Ascending aorta (tissue), 2 donors: ENCODE data around the gene RAD51B. TPM values are rescaled to one million over a fixed set of nuclear protein-coding genes. Genes with fewer than 3 reads are reported as not detected.
"Not testable (repeated sequence)": the region's sequence is repeated elsewhere in the genome, so short reads cannot be mapped to it uniquely, and the experiment has no call there.

Experiments
- DNase-seq, 2 donors: peaks; one replicate each; pipeline ENCODE4 v3.0.0-alpha.2; 2019; ENCODE audit warnings: low spot score in 2 of 2
- H3K27ac ChIP-seq, 2 donors: fragments of 200-600 bp; sonication (generic); one replicate each; pipeline ENCODE4 v1.5.1; 2016 to 2017; ENCODE audit warnings: mild to moderate bottlenecking in 1 of 2
- H3K27me3 ChIP-seq: fragments of 200-600 bp; sonication (generic); one replicate; pipeline ENCODE4 v1.5.1; 2017
- H3K36me3 ChIP-seq, 2 donors: fragments of 200-600 bp; sonication (generic); one replicate each; pipeline ENCODE4 v1.5.1; 2016
- H3K4me1 ChIP-seq, 2 donors: fragments of 200-600 bp; sonication (generic); one replicate each; pipeline ENCODE4 v1.5.1; 2016 to 2017; ENCODE audit warnings: mild to moderate bottlenecking in 1 of 2
- H3K4me3 ChIP-seq, 2 donors: fragments of 200-600 bp; sonication (generic); one replicate each; pipeline ENCODE4 v1.5.1; 2016 to 2017; ENCODE audit warnings: mild to moderate bottlenecking in 1 of 2
- H3K9me3 ChIP-seq, 2 donors: fragments of 200-600 bp; sonication (generic); one replicate each; pipeline ENCODE4 v1.5.1; 2016
- intact Hi-C: fragments of 100-400 bp; cut with DNase I; formaldehyde crosslinking; loops from one replicate; pipeline ENCODE4 v1.15.1; 2023
- total RNA-seq: library from RNA; depleted of rRNA; stranded (reverse); fragments of >200 nt; gene quantifications from one replicate; pipeline ENCODE4 v1.1.0, GENCODE V29; 2016
- TF ChIP-seq, protein P1 (sequence below), 3 experiments: fragments of 200-600 bp in 2 of 3; fragments of 450-650 bp in 1 of 3; sonication (generic) in 2 of 3; IDR thresholded peaks; one replicate each; pipeline ENCODE4 v1.5.1; 2016 to 2019; ENCODE audit warnings: antibody characterized with exemption in 3 of 3, mild to moderate bottlenecking in 1 of 3, moderate library complexity in 1 of 3

The RAD51B gene
- total RNA-seq, 1 donor from 2014 or later, result not detected

DNA sequence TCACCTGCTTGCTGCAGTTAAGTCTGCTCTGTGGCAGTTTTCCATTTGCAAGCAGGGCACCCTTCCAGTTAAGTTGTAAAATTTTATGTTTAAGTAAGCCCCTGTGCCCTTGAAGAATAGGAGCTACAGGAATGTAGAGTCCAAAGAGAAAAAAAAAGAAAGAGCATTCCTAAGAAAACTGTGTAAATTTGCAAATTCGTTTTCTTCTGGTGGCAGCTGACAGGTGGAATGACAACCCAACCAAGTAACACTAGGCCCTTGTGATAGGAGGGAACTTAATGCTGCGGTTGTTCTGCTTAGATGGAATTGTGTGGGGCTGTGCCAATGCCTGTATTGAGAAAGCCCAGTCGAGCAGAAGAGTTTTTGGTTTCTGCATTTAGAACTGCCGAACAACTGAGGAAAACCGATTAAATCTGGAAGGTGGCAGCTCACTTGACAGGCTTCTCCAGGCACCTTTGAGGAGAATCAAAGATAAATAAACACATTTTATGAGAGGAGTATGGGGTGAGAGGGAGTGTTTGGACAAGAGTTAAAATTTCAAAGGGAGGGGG is 280.0 kb downstream of the RAD51B start:
- H3K4me3 ChIP-seq, result no peak overlapping the region
- H3K27ac ChIP-seq, result peak overlapping the region; percentile 55 to 71
- H3K9me3 ChIP-seq, result peaks cover 4 to 11% of the 10 kb centered on the region in 2 donors
- DNase-seq, result no peak
- H3K4me1 ChIP-seq, result peaks cover 3 to 11% of the 10 kb centered on the region in 2 donors
- intact Hi-C loops, result no loop called here
- H3K36me3 ChIP-seq, result no peaks in the 10 kb centered on the region
- TF ChIP-seq, protein P1, sequence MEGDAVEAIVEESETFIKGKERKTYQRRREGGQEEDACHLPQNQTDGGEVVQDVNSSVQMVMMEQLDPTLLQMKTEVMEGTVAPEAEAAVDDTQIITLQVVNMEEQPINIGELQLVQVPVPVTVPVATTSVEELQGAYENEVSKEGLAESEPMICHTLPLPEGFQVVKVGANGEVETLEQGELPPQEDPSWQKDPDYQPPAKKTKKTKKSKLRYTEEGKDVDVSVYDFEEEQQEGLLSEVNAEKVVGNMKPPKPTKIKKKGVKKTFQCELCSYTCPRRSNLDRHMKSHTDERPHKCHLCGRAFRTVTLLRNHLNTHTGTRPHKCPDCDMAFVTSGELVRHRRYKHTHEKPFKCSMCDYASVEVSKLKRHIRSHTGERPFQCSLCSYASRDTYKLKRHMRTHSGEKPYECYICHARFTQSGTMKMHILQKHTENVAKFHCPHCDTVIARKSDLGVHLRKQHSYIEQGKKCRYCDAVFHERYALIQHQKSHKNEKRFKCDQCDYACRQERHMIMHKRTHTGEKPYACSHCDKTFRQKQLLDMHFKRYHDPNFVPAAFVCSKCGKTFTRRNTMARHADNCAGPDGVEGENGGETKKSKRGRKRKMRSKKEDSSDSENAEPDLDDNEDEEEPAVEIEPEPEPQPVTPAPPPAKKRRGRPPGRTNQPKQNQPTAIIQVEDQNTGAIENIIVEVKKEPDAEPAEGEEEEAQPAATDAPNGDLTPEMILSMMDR (IDR thresholded peaks at IDR 0.05), result no peak
- no peaks in the 10 kb centered on the region for H3K27me3 ChIP-seq

DNA sequence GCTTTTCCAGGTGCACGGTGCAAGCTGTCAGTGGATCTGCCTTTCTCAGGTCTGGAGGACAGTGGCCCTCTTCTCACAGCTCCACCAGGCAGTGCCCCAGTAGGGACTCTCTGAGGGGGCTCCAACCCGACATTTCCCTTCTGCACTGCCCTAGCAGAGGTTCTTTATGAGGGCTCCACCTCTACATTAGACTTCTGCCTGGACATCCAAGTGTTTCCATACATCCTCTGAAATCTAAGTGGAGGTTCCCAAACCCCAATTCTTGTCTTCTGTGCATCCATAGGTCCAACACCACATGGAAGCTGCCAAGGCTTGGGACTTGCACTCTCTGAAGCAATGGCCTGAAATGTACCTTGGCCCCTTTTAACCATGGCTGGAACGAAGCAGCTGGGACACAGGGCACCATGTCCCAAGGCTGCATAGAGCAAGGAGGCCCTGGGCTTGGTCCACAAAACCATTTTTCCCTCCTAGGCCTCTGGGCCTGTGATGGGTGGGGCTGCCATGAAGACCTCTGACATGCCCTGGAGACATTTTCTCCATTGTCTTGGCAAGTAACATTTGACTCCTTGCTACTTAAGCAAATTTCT is 282.2 kb downstream of the RAD51B start:
- DNase-seq, intact Hi-C loops, H3K4me3 ChIP-seq, H3K27me3 ChIP-seq, H3K36me3 ChIP-seq, H3K27ac ChIP-seq: not testable (repeated sequence)
- H3K9me3 ChIP-seq, result peaks cover 4 to 11% of the 10 kb centered on the region in 2 donors
- peaks cover 5 to 20% of the 10 kb centered on the region in 2 donors for H3K4me1 ChIP-seq

DNA sequence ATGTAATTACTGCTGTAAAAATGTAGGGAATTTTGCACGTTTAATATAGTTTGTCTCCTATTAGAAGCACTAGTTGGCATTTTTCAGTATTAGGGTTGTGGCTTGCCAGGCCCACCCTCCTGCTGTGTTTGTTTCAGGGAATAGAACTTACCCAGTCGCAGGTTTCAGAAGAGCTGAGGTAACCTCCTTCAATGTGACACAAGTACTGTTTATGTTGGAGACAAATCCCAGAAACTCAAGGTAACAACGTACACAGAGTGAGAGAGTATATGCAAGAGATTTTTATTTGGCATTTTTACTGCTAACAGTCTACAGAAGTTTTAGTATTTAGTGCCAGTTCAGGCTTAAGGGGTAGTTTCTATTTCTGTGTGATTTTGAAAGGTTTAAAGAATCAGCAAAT is 284.3 kb downstream of the RAD51B start:
- TF ChIP-seq, protein P1 (IDR thresholded peaks at IDR 0.05), result no peak
- H3K4me1 ChIP-seq, result peaks cover 5 to 20% of the 10 kb centered on the region in 2 donors
- H3K27me3 ChIP-seq, result no peaks in the 10 kb centered on the region
- peak overlapping the region; percentile 15 to 47 for H3K27ac ChIP-seq
- intact Hi-C loops, result no loop called here
- H3K36me3 ChIP-seq, result no peaks in the 10 kb centered on the region
- peaks cover 4 to 11% of the 10 kb centered on the region in 2 donors for H3K9me3 ChIP-seq
- no peak for DNase-seq
- no peak overlapping the region for H3K4me3 ChIP-seq

DNA sequence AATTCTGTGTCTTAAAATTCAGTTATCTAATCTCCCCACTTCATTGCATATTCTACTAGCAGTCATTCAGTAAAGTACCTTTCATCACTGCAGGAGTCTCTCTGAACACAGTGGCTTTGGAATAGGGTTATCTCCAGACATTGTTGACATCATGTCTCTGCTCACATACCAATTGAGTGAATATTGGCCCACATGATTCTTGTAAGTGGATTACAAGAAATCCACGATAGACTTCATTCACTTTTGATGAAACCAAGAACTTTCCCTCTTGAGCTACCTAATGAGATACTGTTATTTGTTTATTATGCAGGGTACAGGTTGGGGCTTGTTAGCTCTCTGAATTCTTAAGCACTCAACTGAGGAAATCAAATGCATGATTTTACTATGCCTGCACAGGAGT is 284.9 kb downstream of the RAD51B start:
- no peaks in the 10 kb centered on the region for H3K27me3 ChIP-seq
- no peak overlapping the region for H3K4me3 ChIP-seq
- no peaks in the 10 kb centered on the region for H3K36me3 ChIP-seq
- peak overlapping the region; percentile 15 to 47 for H3K27ac ChIP-seq
- peaks cover 4 to 11% of the 10 kb centered on the region in 2 donors for H3K9me3 ChIP-seq
- DNase-seq, result no peak
- TF ChIP-seq, protein P1 (IDR thresholded peaks at IDR 0.05), result no peak
- H3K4me1 ChIP-seq, result peaks cover 5 to 20% of the 10 kb centered on the region in 2 donors
- intact Hi-C loops, result no loop called here

DNA sequence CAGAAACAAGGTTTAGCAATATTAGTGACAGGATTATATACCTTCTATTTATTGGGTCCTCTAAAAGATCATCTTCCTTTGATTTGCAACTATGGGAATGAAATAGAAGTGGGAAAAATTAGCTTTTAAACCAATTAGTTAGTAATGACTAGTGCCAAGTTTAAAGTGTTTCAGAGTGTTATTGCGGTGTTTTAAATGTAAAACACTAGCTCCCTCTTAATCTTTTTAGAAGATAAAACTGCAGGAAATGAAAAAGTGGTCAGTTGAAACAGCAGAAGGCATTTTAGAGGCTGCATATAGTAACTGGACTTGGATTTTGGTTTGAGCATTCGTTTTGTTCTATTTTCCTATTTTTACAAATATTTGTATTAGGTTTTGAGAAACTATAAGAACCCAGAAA is 286.2 kb downstream of the RAD51B start:
- H3K9me3 ChIP-seq, result peaks cover 4 to 11% of the 10 kb centered on the region in 2 donors
- H3K27ac ChIP-seq, result no peak overlapping the region
- no peak overlapping the region for H3K4me3 ChIP-seq
- peaks cover 5 to 20% of the 10 kb centered on the region in 2 donors for H3K4me1 ChIP-seq
- no peaks in the 10 kb centered on the region for H3K27me3 ChIP-seq
- intact Hi-C loops, result no loop called here
- TF ChIP-seq, protein P1 (IDR thresholded peaks at IDR 0.05), result no peak
- no peak for DNase-seq
- H3K36me3 ChIP-seq, result no peaks in the 10 kb centered on the region

DNA sequence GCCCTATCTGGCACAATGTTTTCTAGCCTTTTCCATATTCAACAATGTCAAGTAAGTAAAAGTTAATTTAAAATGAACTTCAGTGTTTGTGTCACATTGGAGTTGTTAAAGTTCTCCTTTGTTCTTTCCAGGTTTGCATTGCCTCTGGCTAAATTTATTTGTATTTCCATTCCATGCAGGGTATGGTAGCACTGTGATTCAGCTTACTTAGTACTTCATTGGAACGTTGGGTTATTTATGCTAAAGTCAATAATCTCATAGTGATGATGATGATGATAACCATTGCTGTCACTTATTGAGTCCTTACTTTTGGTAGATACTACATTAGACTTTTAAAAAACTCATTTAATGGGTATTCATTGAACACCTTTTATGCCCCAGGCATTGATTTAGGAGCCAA is 286.9 kb downstream of the RAD51B start:
- no peak for DNase-seq
- H3K27ac ChIP-seq, result no peak overlapping the region
- intact Hi-C loops, result no loop called here
- H3K27me3 ChIP-seq, result no peaks in the 10 kb centered on the region
- TF ChIP-seq, protein P1 (IDR thresholded peaks at IDR 0.05), result no peak
- H3K4me1 ChIP-seq, result peaks cover 5 to 20% of the 10 kb centered on the region in 2 donors
- H3K4me3 ChIP-seq, result no peak overlapping the region
- H3K36me3 ChIP-seq, result no peaks in the 10 kb centered on the region
- H3K9me3 ChIP-seq, result peaks cover 4 to 7% of the 10 kb centered on the region in 2 donors
